Lung microvascular endothelial cell (primary cell): ENCODE data around the gene ARL10. TPM values are rescaled to one million over a fixed set of nuclear protein-coding genes. Genes with fewer than 3 reads are reported as not detected.

Experiments used
- total RNA-seq: library from RNA; depleted of rRNA; stranded (reverse); fragments of >200 nt; gene quantifications from 2 replicates; pipeline ENCODE4 v1.2.1, GENCODE V29; 2014

The ARL10 gene
- total RNA-seq, 1 donor from 2014 or later = 10.5 TPM

Other genes starting within 250 kb of the ARL10 start
- gene SIMC1, start 127.1 kb upstream of the ARL10 start, total RNA-seq = 1.5 and 2.2 TPM in 2 replicates
- 71.5 and 115 TPM in 2 replicates for gene KIAA1191, start 3.7 kb upstream of the ARL10 start, total RNA-seq
- 9.4 and 11.7 TPM in 2 replicates for gene NOP16, start 23.1 kb downstream of the ARL10 start, total RNA-seq
- gene HIGD2A, start 23.3 kb downstream of the ARL10 start, total RNA-seq = 35.1 and 41.3 TPM in 2 replicates
- gene CLTB, start 51.1 kb downstream of the ARL10 start, total RNA-seq = 90.7 and 171 TPM in 2 replicates
- 30.1 and 57.3 TPM in 2 replicates for gene FAF2, start 82.9 kb downstream of the ARL10 start, total RNA-seq
- 2.4 and 5.6 TPM in 2 replicates for gene RNF44, start 171.9 kb downstream of the ARL10 start, total RNA-seq
- under 0.01 TPM in 1 of 2 replicates, not detected in the other for gene CDHR2, start 183.9 kb downstream of the ARL10 start, total RNA-seq
- gene GPRIN1, start 244.7 kb downstream of the ARL10 start, total RNA-seq = 3.6 and 5.2 TPM in 2 replicates